ENCODE results near the gene INMT. TPM values are rescaled to one million over a fixed set of nuclear protein-coding genes. Genes with fewer than 3 reads are reported as not detected.

INMT gene
- total and polyA plus RNA-seq, 12 donors = 12.3 to 57.3 (median 26.9) TPM

- DNase-seq (no peak), ATAC-seq (peak in 2 of 8 donors; percentile 2 to 12)
- Histone ChIP-seq H3K27me3 (no peaks in the 10 kb centered on the region), H3K27ac (peak overlapping the region in 4 of 10 donors; percentile 19 to 69 (median 56)), H3K36me3 (peaks cover 0 to 3% (median 0%) of the 10 kb centered on the region in 9 donors), H3K9me3 (no peaks in the 10 kb centered on the region), H3K4me3 (no peak overlapping the region), H3K4me1 (peaks cover under 1 to 80% (median 65%) of the 10 kb centered on the region in 9 donors)
- intact Hi-C loops (cut with DNase I) = loop anchor here (1.0 to 10.0 kb wide), 13 partner anchors 53 to 325 kb away; no protein-coding TSS in a partner anchor
- TF ChIP-seq CTCF (IDR thresholded peaks at IDR 0.05) = no peak
- WGBS, 2 donors = 78 to 82% methylated on average over 5 of the region's 5 CpGs
Measured at GRCh38 chr7:30799976-30800661, 48.2 kb downstream of the INMT start.

- Histone ChIP-seq H3K27ac (peak overlapping the region in 7 of 10 donors; percentile 4 to 69 (median 26)), H3K27me3 (no peaks in the 10 kb centered on the region), H3K4me3 (no peak overlapping the region), H3K36me3 (peaks cover 0 to under 1% (median 0%) of the 10 kb centered on the region in 9 donors), H3K4me1 (peaks cover 3 to 79% (median 61%) of the 10 kb centered on the region in 9 donors), H3K9me3 (no peaks in the 10 kb centered on the region)
- intact Hi-C loops (cut with DNase I) = loop anchor here (1.0 to 10.0 kb wide), 10 partner anchors 131 to 324 kb away; no protein-coding TSS in a partner anchor
- peak; percentile 39 to 87 (median 75) for TF ChIP-seq CTCF (IDR thresholded peaks at IDR 0.05)
- WGBS, 2 donors = 39 to 50% methylated on average over 6 of the region's 6 CpGs
- ATAC-seq (peak; percentile 49 to 82 (median 76)), DNase-seq (peak in 1 of 2 donors; percentile 70)
Measured at GRCh38 chr7:30800785-30801252, 48.9 kb downstream of the INMT start.

DNA sequence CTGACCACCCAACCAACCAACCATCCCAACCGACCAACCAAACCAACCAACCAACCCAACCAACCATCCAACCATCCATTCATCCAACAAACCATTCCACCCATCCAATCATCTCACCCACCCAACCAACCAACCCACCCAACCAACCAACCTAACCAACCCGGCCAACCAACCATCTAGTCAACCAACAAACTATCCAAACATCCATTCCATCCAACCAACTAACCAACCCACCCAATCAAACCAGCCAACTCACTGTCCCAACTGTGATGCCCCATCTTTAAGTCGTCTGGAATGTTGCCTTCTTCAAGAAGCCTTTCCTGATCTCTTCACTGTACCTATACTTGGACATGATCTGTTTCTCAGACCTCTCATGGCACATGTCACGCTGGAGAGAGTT lies 50.9 kb downstream of the INMT start:
- Histone ChIP-seq H3K4me3 (no peak overlapping the region), H3K27me3 (no peaks in the 10 kb centered on the region), H3K4me1 (peaks cover 3 to 59% (median 44%) of the 10 kb centered on the region in 9 donors), H3K9me3 (no peaks in the 10 kb centered on the region), H3K36me3 (no peaks in the 10 kb centered on the region), H3K27ac (no peak overlapping the region)
- TF ChIP-seq CTCF (IDR thresholded peaks at IDR 0.05) = no peak
- DNase-seq = no peak
- no peak for ATAC-seq
- intact Hi-C loops (cut with DNase I) = loop anchor here in 9 of 10 donors (5.0 to 10.0 kb wide), 6 partner anchors 129 to 322 kb away; no protein-coding TSS in a partner anchor
- 85 to 96% methylated on average over 4 of the region's 4 CpGs for WGBS, 2 donors

DNA sequence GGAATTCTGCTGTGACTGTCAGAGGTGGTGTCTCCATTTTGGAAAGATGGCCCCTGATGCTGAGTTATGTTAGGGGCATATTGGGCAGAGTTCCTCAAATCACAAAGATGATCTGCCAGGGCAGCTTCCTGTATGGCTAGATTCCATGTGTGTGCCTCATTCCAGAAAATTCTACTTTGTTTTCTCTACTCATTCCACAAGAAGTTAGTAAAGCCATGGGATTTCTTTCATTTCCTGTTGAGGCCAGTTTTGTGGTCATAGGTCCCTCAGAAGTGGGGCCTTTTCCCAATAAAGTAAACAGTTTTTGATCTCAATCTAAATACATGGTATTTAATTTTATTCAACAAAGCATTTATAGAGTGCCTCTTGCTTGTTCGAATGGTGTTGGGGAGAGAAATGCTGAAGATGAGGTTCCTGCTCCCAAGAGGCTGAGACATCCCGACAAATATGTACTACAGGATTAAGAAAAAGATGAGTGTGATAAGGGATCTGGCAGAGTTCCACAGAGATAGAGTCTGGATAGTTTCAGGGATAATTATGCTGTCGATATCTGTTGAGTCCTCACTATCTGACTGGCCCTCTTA lies 52.2 kb downstream of the INMT start:
- no peak for ATAC-seq
- H3K27ac ChIP-seq = peak overlapping the region in 1 of 10 donors; percentile 8
- WGBS, 2 donors = 62 to 81% methylated on average over 3 of the region's 3 CpGs
- no peak for TF ChIP-seq CTCF (IDR thresholded peaks at IDR 0.05)
- H3K27me3 ChIP-seq = no peaks in the 10 kb centered on the region
- no peaks in the 10 kb centered on the region for H3K9me3 ChIP-seq
- no peak overlapping the region for H3K4me3 ChIP-seq
- intact Hi-C loops (cut with DNase I) = loop anchor here in 9 of 10 donors (5.0 to 10.0 kb wide), 6 partner anchors 128 to 321 kb away; no protein-coding TSS in a partner anchor
- no peaks in the 10 kb centered on the region for H3K36me3 ChIP-seq
- peaks cover 3 to 51% (median 39%) of the 10 kb centered on the region in 9 donors for H3K4me1 ChIP-seq
- no peak for DNase-seq
